ENCODE measurements around the gene GCA.

DNA sequence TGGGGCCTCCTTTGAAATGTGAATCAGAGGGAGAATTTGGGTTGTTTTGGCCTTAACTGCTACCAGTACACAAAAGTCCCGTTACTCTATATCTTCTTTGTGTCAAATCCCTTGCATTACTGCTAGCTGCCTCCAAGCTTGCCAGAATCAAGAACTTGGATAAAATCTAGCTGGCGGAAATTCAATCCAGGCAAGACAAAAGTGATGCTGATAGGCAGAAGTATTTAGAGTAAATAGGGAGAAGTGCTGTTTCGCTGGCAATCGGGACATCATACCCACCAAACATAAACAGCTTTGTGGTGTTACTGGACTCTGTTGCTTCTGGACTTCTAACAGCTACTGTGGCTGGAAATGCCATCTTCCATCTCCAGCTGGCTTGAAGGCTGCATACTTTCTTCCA lies 28.0 kb upstream of the GCA start:
- TF ChIP-seq, protein P1, sequence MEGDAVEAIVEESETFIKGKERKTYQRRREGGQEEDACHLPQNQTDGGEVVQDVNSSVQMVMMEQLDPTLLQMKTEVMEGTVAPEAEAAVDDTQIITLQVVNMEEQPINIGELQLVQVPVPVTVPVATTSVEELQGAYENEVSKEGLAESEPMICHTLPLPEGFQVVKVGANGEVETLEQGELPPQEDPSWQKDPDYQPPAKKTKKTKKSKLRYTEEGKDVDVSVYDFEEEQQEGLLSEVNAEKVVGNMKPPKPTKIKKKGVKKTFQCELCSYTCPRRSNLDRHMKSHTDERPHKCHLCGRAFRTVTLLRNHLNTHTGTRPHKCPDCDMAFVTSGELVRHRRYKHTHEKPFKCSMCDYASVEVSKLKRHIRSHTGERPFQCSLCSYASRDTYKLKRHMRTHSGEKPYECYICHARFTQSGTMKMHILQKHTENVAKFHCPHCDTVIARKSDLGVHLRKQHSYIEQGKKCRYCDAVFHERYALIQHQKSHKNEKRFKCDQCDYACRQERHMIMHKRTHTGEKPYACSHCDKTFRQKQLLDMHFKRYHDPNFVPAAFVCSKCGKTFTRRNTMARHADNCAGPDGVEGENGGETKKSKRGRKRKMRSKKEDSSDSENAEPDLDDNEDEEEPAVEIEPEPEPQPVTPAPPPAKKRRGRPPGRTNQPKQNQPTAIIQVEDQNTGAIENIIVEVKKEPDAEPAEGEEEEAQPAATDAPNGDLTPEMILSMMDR (IDR thresholded peaks at IDR 0.05; ENCODE audit: low read length), result no peak
- no peak for TF ChIP-seq EZH2 (IDR thresholded peaks at IDR 0.05; ENCODE audit: borderline replicate concordance, low read length)
